Stimulated activated CD4-positive, alpha-beta T cell treated with anti-CD3 and anti-CD28 coated beads, Interleukin-12 subunit alpha, Interleukin-12 subunit beta, amount 100 ng/mL, for 48 hours (primary cell): ENCODE data around the gene INO80.
A peak's percentile ranks its signal among the peaks of the same experiment; 100 is the strongest.
"Not testable (repeated sequence)": the region's sequence is repeated elsewhere in the genome, so short reads cannot be mapped to it uniquely, and the experiment has no call there.

Experiments
- DNase-seq, 3 donors: peaks; one replicate each; pipeline ENCODE4 v3.0.0-alpha.2; 2020; ENCODE audit warnings: low read depth in 2 of 3, low spot score in 1 of 3

The INO80 gene

GRCh38 chr15:41122849-41123248 lies 6.8 kb upstream of the INO80 start:
- DNase-seq, result no peak

GRCh38 chr15:41121951-41122350 lies 5.9 kb upstream of the INO80 start:
- no peak for DNase-seq

GRCh38 chr15:41116962-41117252 lies 827 bp upstream of the INO80 start:
- no peak for DNase-seq

- DNase-seq, result peak; percentile 51 to 65 (median 53)
Measured at GRCh38 chr15:41115652-41116115, 396 bp downstream of the INO80 start.

GRCh38 chr15:41115161-41115651 lies 874 bp downstream of the INO80 start:
- peak in 1 of 3 donors; percentile 4 for DNase-seq

- DNase-seq, result no peak
Measured at GRCh38 chr15:41106947-41107346, 9.1 kb downstream of the INO80 start.

GRCh38 chr15:41105348-41106334 lies 10.4 kb downstream of the INO80 start:
- DNase-seq, result no peak

GRCh38 chr15:41104234-41104633 lies 11.8 kb downstream of the INO80 start:
- DNase-seq, result no peak

- no peak for DNase-seq
Measured at GRCh38 chr15:41102854-41103253, 13.2 kb downstream of the INO80 start.

- DNase-seq, result no peak
Measured at GRCh38 chr15:41096178-41096577, 19.9 kb downstream of the INO80 start.

GRCh38 chr15:41085029-41085428 lies 31.1 kb downstream of the INO80 start:
- DNase-seq, result no peak

- DNase-seq, result no peak
Measured at GRCh38 chr15:41080144-41080543, 35.9 kb downstream of the INO80 start.

- no peak for DNase-seq
Measured at GRCh38 chr15:41079717-41080116, 36.4 kb downstream of the INO80 start.

GRCh38 chr15:41078879-41079278 lies 37.2 kb downstream of the INO80 start:
- DNase-seq, result not testable (repeated sequence)

- no peak for DNase-seq
Measured at GRCh38 chr15:41078125-41078524, 38.0 kb downstream of the INO80 start.

GRCh38 chr15:41073028-41073427 lies 43.1 kb downstream of the INO80 start:
- DNase-seq, result no peak

GRCh38 chr15:41072013-41072412 lies 44.1 kb downstream of the INO80 start:
- no peak for DNase-seq

- DNase-seq, result no peak
Measured at GRCh38 chr15:41066516-41066915, 49.6 kb downstream of the INO80 start.

GRCh38 chr15:41061667-41062066 lies 54.4 kb downstream of the INO80 start:
- no peak for DNase-seq

GRCh38 chr15:41060505-41060904 lies 55.6 kb downstream of the INO80 start:
- no peak for DNase-seq

GRCh38 chr15:41056810-41057209 lies 59.3 kb downstream of the INO80 start:
- DNase-seq, result no peak

GRCh38 chr15:41055706-41056105 lies 60.4 kb downstream of the INO80 start:
- no peak for DNase-seq

GRCh38 chr15:41051139-41051538 lies 64.9 kb downstream of the INO80 start:
- DNase-seq, result no peak
